HG03066 (cell line): Measurements from ENCODE around the gene AKR1C3.
"Not testable (repeated sequence)": the region's sequence is repeated elsewhere in the genome, so short reads cannot be mapped to it uniquely, and the experiment has no call there.

ENCODE experiments used
- ATAC-seq: cut with Tn5 transposase; IDR thresholded peaks from one replicate; pipeline ENCODE4 v1.9.1; 2021; ENCODE audit warnings: low read depth; ENCODE audit not compliant: unreplicated experiment

Gene AKR1C3

DNA sequence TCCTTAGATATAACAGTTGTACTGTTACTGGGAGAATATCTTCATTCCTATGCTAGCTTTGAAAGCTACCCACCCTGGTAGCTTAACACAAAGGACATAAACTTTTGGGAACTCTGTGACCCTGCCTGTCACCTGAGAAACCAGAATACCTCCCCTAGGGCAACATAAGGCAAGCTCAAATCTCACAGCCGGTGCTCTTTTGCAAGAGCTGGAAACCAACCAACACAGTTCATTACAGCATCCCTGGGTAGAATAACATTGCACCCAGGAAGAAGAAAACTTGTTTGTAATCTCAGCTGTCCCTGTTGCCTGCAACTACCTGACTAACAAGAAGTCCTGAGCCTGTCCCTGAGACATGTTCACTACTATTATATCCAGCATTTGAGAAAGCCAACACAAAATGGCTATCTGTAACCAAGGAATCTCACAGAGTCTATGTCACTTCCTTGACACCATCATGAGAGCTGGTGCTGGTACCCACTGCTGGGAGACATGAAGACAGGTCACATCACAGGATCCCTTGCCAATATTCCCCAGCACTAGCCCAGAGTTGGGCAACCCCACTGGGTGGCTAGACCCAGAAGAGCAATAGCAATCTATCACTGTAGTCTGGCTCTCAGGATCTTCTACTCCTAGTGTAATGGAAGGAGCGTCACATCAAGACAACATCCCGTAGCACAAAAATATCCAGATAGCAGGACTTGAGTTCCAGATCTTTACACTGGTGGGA lies 31.3 kb downstream of the AKR1C3 start:
- no peak for ATAC-seq

DNA sequence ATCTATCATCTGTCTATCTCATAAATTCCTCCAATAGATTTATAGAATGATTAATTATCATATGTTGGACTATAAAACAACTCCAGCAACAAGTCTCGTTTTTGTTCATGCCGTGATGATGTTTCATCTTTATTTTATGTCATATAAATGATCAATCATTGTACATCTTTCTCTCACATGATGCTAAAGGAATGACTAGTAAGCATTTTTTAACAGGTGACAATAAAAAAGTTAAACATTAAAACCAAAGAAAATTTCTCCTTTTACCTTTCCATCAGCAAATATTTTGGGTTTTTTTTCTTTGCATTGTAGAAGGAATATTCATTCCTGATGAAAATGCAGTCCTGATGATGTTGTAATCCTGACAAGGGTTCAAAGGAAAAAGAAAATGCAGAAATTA lies 41.4 kb downstream of the AKR1C3 start:
- ATAC-seq = no peak

DNA sequence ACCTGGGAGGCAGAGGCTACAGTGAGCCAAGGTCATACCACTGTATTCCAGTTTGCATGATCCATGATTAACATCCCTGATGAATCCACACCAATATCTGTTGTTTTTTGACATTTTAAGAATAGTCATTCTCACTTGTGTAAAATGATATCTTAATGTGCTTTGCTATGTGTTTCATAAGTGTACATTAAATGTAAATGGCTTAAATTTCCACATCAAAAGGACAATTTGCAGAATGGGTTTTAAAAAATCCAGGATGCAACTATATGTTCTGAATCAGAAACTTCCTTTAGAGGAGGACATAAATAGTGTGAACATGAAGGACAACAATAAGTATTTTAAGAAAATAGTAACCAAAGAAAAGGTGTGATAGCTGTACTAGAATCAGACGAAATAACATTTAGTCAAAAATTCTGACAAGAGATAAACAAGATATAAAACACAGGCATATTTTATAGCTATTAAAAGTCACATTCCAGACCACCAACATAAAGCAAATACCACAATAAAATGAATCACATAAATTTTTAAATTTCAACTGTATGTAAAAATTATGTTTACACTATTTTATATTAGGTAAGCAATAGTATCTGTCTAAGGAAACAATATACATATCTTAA lies 42.4 kb downstream of the AKR1C3 start:
- no peak for ATAC-seq

DNA sequence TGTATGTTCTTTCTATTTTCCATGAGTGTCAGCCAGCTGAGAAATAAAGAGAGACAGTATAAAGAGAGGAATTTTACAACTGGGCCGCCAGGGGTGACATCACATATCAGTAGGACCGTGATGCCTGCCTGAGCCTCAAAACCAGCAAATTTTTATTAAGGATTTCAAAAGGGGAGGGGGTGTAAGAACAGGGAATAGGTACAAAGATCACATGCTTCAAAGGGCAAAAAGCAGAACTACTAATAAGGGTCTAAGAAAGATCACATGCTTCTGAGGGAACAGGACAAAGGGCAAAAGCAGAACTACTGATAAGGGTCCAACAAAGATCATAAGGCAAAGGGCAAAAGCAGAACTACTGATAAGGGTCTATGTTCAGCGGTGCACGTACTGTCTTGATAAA lies 43.5 kb downstream of the AKR1C3 start:
- ATAC-seq = not testable (repeated sequence)

DNA sequence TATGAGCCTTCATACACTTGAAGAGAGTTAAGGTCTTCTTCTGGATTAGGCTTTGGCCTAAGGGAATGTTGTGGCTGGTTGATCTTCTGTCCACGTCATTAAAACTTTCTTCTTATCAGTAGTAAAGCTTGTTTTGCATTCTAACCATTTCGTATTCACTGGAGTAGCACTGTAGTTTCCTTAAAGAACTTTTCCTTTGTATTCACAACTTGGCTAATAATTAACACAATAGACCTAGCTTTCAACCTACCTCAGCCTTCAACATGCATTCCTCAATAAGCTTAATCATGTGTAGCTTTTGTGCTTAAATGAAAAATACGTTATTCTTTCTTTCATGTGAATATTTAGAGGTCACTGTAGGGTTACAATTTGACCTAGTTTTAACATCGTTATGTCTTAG lies 48.0 kb downstream of the AKR1C3 start:
- no peak for ATAC-seq

DNA sequence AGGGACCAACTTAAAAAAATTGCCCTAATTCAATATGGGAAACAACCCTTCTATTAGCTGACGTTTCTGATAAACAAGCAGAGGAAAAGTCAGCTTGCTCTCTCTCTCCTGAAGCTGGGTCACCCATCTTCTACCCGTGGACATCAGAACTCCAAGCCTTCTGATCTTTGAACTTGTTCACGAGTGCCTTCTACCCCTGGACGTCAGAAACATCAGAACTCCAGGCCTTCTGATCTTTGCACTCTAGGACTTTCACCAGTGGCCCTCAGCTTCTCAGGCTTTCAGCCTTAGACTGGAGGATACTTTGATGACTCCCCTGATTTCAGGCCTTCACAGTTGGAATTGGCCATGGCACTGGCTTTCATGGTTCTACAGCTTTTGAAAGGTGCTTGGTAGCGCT lies 48.9 kb downstream of the AKR1C3 start:
- ATAC-seq = no peak

DNA sequence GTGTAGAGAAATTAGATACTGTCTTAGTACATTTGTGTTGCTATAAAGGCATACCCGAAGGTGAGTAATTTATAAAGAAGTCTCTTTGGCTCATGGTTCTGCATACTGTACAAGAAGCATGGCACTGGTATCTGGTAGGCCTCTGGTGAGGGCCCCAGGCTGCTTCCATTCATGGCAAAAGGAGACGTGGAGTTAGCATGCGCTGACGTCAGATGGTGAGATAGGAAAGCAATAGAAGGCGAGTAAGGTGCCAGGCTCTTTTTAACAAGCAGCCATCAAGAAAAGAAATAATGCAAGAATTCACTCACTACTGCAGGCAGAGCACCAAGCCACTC lies 52.7 kb downstream of the AKR1C3 start:
- ATAC-seq = no peak

DNA sequence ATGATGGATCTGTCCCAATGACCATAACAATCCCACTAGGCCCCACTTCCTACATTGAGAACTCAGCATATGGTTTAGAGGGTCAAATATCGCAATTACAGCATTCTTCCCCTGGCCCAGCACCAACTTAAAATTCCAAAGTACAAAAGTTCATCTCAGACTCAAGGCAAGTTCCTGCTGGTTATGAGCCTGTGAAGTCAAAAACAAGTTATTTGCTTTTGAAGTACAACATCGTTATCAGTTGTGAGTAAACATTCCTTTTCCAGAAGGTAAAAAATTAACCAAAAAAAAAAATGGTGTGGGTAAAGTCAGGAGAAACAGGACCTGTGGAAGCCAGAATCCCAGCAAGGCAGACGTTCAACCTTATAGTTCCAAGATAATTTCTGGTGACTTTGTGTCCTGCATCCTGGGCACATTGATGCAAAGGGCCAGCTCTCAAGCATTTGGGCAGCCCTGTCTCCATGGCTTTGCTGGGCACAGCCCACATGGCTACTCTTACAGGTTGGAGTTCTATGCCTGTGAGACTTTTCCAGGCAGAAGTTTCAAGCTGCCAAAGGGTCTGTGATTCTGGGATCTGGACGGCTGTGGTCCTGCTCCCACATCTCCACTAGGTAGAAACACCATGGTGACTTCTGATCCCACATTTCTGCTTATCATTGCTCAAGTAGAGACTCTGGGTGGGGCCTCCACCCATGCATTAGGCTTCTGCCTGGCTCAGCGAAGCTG lies 53.2 kb downstream of the AKR1C3 start:
- no peak for ATAC-seq

DNA sequence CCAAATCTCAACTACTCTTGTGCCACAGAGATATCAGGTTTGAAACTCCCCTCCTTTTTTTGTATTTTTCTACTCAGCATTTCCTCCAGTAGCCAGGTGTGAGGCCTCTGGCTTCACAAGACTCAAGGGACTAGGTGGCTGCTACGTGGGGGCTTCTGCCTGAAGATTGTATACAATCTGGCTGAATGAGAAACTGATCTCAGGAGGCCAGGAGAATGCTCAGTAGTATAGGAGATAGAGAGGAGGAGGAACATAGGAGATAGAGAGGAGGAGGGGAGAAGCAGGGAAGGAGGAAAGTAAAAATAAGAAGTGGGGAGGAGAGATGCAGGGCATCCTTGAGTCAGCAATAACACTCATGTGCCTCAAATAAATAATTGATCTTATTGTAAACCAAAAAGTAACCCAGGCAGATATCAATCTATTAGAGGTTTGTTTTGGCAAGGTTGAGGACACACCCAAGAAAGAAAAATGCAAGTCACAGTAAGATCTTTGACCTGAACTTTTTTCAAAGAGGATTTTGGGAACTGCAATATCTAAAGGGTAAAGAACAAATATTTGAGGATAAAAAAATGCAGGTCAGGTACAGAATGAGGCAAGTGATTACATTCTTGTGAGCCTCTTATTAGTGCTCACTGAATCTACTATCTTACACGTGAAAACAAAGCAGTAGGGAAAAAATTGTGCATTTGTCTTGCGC lies 53.9 kb downstream of the AKR1C3 start:
- no peak for ATAC-seq

DNA sequence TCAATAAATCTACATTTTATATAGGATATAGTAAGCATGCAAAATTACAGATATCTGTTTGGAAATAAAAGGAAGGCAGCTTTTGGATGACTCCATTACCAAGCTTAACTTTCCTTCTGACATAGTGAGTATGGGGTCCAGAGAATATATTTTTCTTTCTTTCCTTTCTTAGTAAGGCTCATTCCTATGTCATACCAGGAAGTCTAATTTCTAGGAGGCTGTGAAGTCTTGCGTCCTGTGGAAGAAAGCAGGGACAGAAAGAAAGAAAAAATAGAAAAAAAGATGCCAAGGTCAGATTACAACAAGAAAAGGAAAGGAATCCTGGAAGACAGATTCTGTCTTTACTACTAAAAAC lies 54.4 kb downstream of the AKR1C3 start:
- no peak for ATAC-seq

DNA sequence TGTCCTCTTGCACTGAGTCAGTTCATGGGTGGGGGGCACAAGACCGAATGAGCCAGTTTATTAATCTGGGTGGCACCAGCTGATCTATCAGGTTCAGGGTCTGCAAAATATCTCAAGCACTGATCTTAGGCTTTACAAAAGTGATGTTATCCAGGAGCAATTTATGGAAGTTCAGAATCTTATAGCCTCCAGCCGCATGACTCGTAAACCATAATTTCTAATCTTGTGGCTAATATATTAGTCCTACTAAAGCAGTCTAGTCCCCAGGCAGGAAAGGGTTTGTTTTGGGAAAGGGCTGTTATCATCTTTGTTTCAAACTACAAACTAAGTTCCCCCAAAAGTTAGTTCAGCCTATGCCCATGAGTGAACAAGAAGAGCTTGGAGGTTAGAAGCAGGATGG lies 56.9 kb downstream of the AKR1C3 start:
- ATAC-seq = no peak

DNA sequence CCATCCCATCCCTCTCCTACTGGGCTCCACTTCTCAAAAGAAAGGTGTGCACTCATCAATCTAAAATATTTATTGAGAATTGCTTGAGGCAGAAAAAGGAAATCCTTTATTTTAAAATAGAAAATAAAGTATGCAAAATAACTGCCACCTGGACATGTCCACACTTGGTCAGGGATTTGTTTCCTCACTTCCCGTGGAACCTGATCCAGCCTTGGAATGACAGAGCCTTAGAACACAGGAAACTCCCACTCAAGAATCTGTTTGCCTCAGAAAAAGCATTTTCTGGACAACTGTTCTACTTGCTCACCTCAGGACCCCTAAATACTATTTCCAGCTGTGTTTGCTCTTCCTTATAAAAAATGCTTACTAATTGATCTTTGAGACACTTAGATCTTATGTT lies 61.7 kb downstream of the AKR1C3 start:
- no peak for ATAC-seq
